Stimulated activated naive CD8-positive, alpha-beta T cell treated with anti-CD3 and anti-CD28 coated beads, Interleukin-15, amount 100 ng/mL, for 72 hours (primary cell): ENCODE data around the gene DHPS.
"Not testable (repeated sequence)": the region's sequence is repeated elsewhere in the genome, so short reads cannot be mapped to it uniquely, and the experiment has no call there.

Experiments
- ATAC-seq: fragments of 150-1000 bp; cut with Tn5 transposase; 2 replicates; pipeline ENCODE4 v1.10.0; 2021; ENCODE audit warnings: mild to moderate bottlenecking, moderate library complexity
- DNase-seq, 2 donors: peaks; one replicate each; pipeline ENCODE4 v3.0.0; 2021 to 2022
- H3K27ac Mint-ChIP-seq, 2 donors: one replicate each; pipeline ENCODE4 v1.8.0; 2022; ENCODE audit warnings: mild to moderate bottlenecking in 2 of 2, mixed read lengths in 2 of 2, moderate library complexity in 2 of 2
- H3K27me3 Mint-ChIP-seq: one replicate; pipeline ENCODE4 v1.8.0; 2022; ENCODE audit warnings: mixed read lengths
- H3K4me1 Mint-ChIP-seq: one replicate; pipeline ENCODE4 v1.8.0; 2022; ENCODE audit warnings: mild to moderate bottlenecking, mixed read lengths
- H3K4me3 Mint-ChIP-seq, 2 donors: one replicate each; pipeline ENCODE4 v1.8.0; 2022; ENCODE audit warnings: mild to moderate bottlenecking in 2 of 2, mixed read lengths in 2 of 2, moderate library complexity in 1 of 2
- H3K9me3 Mint-ChIP-seq, 2 donors: one replicate each; pipeline ENCODE4 v1.8.0; 2022; ENCODE audit warnings: mixed read lengths in 2 of 2

Gene DHPS

DNA sequence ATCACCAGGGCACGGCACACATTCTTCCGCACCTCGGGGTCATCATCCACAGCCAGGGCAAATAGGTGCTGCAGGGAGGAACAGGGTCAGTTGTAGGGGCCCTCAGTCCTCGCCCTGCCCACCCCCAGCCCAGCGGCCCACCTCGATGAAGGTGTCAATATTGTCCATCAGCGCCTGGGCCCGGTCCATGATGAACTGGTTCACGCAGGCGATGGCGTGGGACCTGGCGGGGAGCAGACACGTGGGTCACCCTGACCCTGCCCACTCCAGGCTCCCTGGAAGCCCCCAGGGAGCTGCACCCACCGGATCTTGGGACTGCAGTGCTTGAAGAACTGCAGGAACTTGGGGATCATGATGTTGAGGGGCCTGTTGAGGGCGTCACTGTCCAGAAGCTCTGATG, 33.4 kb upstream of the DHPS start:
- Mint-ChIP-seq H3K9me3 (no peaks in the 10 kb centered on the region), H3K4me1 (peaks cover 19% of the 10 kb centered on the region), H3K27ac (no peak overlapping the region), H3K27me3 (no peaks in the 10 kb centered on the region), H3K4me3 (no peak overlapping the region)
- no peak for ATAC-seq
- DNase-seq, result no peak

DNA sequence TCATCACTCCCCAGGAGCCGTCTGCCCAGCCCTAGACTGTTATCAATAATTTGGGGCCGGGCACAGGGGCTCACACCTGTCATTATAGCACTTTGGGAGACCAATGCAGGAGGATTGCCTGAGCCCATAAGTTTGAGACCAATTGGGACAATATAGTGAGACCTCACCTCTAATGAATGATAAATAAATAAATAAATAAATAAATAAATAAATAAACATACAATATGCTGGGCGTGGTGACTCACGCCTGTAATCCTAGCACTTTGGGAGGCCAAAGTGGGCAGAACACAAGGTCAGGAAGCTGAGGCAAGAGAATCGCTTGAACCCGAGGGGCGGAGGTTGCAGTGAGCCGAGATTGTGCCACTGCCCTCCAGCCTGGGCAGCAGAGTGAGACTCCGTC, 31.6 kb upstream of the DHPS start:
- not testable (repeated sequence) for DNase-seq, ATAC-seq, H3K9me3 Mint-ChIP-seq, H3K4me3 Mint-ChIP-seq, H3K27me3 Mint-ChIP-seq, H3K4me1 Mint-ChIP-seq, H3K27ac Mint-ChIP-seq

DNA sequence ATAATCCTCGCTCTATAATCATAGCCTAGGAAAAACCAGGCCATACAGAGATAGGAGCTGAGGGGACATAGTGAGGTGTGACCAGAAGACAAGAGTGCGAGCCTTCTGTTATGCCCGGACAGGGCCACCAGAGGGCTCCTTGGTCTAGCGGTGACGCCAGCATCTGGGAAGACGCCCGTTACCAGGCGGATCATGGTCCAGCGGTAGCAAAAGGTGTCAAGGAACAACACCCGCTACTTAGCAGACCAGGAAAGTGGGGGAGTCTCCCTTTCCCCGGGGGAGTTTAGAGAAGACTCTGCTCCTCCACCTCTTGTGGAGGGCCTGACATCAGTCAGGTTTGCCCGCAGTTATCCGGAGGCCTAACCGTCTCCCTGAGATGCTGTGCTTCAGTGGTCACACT, 30.4 kb upstream of the DHPS start:
- H3K9me3 Mint-ChIP-seq, DNase-seq, H3K27me3 Mint-ChIP-seq, ATAC-seq, H3K4me3 Mint-ChIP-seq, H3K27ac Mint-ChIP-seq, H3K4me1 Mint-ChIP-seq: not testable (repeated sequence)

DNA sequence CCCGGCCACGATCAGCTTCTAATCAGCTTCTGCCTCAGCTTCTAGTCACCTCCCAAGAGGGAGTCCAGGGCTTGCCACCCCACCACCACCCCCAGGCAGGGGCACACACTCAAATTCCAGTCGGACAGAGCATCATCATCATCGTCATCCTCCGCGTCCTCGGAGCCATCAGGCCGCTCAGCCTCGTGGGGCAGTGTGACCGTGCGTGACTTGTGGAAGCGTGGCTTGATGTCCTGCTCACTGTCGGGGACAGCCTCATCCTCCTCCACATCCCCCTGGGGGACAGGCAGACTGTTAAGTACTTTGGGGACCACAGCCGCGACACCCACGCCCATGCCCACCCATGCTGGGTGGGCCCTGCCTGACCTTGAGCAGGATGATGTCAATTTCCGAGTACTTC, 29.5 kb upstream of the DHPS start:
- Mint-ChIP-seq H3K4me1 (no peaks in the 10 kb centered on the region), H3K4me3 (no peak overlapping the region), H3K27ac (peak overlapping the region in 1 of 2 donors; percentile 48), H3K9me3 (no peaks in the 10 kb centered on the region), H3K27me3 (no peaks in the 10 kb centered on the region)
- no peak for ATAC-seq
- no peak for DNase-seq

DNA sequence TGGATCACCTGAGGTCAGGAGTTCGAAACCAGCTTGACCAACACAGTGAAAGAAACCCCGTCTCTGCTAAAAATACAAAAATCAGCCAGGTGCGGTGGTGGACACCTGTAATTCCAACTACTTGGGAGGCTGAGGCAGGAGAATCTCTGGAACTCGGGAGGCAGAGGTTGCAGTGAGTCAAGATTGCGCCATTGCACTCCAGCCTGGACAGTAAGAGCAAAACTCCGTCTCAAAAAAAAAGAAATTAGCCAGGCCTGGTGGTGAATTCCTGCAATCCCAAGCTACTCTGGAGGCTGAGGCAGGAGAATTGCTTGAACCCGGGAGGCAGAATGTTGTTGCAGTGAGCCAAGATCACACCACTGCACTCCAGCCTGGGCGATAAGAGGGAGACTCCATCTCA, 27.0 kb upstream of the DHPS start:
- ATAC-seq (no peak), DNase-seq (no peak)
- Mint-ChIP-seq H3K4me1 (no peaks in the 10 kb centered on the region), H3K9me3 (no peaks in the 10 kb centered on the region), H3K27ac (peak overlapping the region in 1 of 2 donors; percentile 12), H3K4me3 (no peak overlapping the region), H3K27me3 (no peaks in the 10 kb centered on the region)

GRCh38 chr19:12706332-12706718, 24.6 kb upstream of the DHPS start:
- no peak overlapping the region for H3K27ac Mint-ChIP-seq
- no peak for ATAC-seq
- H3K9me3 Mint-ChIP-seq, result no peaks in the 10 kb centered on the region
- no peak for DNase-seq
- no peak overlapping the region for H3K4me3 Mint-ChIP-seq
- H3K4me1 Mint-ChIP-seq, result peaks cover 7% of the 10 kb centered on the region
- H3K27me3 Mint-ChIP-seq, result no peaks in the 10 kb centered on the region

- Mint-ChIP-seq H3K27me3 (no peaks in the 10 kb centered on the region), H3K4me1 (peaks cover 7% of the 10 kb centered on the region), H3K9me3 (no peaks in the 10 kb centered on the region), H3K27ac (no peak overlapping the region), H3K4me3 (no peak overlapping the region)
- DNase-seq (no peak), ATAC-seq (no peak)
These were observed 24.1 kb upstream of the DHPS start for GRCh38 chr19:12705654-12706331.

DNA sequence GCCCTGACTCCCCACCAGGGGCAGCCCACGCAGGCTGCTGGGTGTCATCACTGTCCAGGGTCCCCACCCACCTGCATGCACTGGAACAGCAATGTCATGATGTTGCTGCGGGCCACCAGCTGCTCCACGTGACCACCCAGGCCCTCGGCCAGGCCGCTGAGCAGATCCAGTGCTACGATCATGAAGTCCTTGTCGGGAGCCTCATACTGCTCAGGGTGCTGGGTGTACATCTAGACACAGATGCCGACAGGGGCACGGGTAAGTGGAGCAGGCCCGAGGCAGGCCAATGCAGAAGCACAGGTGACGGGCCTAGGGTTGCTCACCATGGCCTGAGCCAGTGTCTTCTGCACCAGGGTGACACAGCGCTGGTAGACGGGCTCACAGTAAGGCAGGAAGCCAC, 23.5 kb upstream of the DHPS start:
- Mint-ChIP-seq H3K9me3 (no peaks in the 10 kb centered on the region), H3K27ac (peak overlapping the region in 1 of 2 donors; percentile 19), H3K4me1 (peaks cover 7% of the 10 kb centered on the region), H3K4me3 (no peak overlapping the region), H3K27me3 (no peaks in the 10 kb centered on the region)
- ATAC-seq (no peak), DNase-seq (no peak)

DNA sequence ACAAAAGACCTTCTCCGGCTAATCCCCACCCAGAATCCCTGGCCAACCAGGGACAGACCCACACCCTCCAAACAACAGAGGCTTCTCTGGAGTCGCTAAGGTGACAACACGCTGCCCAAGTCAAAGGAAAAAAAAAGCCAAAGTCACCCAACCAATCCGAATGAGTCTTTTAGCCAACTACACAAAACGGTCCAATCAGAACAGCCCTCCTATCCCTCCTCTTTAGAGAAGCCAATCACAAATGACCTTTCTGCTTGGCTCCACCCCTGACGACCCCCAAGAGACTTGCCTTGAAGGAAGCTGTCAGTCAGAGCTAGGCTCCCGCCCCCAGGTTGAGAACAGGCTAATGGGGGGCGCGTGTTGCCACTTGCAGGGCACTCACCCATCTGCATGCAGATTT, 21.4 kb upstream of the DHPS start:
- H3K27ac Mint-ChIP-seq, result no peak overlapping the region
- DNase-seq (peak in 1 of 2 donors; percentile 31), ATAC-seq (peak; percentile 67)
- H3K27me3 Mint-ChIP-seq, result no peaks in the 10 kb centered on the region
- H3K4me3 Mint-ChIP-seq, result peak overlapping the region in 1 of 2 donors; percentile 14
- no peaks in the 10 kb centered on the region for H3K9me3 Mint-ChIP-seq
- H3K4me1 Mint-ChIP-seq, result peaks cover 10% of the 10 kb centered on the region

DNA sequence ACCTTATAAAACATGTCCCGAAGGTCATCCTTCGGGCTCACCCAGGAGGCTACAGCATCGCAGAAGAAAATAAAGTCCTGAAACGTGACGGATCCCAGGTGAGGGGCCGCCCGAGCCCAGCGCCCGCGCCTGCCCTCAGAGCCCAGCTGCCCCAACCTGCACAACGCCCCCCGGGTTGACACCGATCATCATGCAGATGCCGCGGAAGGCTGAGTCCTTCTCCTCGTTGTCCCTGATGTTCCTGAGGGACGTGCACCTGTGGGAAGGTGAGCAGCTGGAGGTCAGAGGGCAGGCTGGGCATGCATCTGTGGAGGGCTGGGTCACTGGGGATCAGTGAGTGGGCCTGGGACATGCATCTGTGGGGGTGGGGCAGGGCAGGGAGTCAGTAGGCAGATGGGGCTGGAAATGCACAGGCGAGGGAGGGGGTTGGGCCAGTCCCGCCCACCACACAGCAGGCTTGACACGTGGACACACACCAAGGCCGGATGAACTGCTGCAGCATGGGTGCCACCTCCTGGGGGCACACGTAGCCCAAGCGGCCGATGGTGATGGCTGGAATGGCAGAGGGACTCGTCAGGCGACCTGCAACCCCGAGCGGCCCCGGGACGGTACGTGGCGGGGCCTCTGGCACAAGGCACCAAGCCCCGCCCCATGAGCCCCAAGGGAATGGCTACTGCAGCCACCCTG, 20.1 kb upstream of the DHPS start:
- no peak for ATAC-seq

DNA sequence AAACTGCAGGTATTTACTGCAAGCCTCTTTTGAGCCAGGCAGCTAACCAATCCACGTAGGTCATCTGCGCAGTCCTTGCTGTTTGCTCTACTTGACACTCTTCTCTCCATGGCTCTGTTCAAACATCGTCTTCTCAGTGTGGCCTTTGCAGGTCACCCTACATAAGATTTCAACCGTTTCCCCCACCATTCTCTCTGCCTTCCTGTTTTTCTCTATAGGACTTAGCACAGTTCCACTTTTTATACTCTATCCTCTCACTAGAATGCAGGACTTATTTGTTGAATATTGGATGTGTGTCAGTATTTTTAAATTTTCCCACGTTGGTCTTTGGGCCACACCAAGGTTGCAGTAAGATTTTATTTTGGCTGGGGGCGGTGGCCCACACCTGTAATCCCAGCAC, 16.5 kb upstream of the DHPS start:
- H3K4me1 Mint-ChIP-seq, result peaks cover 19% of the 10 kb centered on the region
- H3K27me3 Mint-ChIP-seq, result no peaks in the 10 kb centered on the region
- ATAC-seq (no peak), DNase-seq (no peak)
- no peaks in the 10 kb centered on the region for H3K9me3 Mint-ChIP-seq
- H3K27ac Mint-ChIP-seq, result no peak overlapping the region
- peak overlapping the region; percentile 19 to 54 for H3K4me3 Mint-ChIP-seq

More for the DNA sequence above, 20.1 kb upstream of the DHPS start:
- H3K27me3 Mint-ChIP-seq, result no peaks in the 10 kb centered on the region
- H3K4me3 Mint-ChIP-seq, result no peak overlapping the region
- no peak for DNase-seq
- peaks cover 13% of the 10 kb centered on the region for H3K4me1 Mint-ChIP-seq
- no peak overlapping the region for H3K27ac Mint-ChIP-seq
- H3K9me3 Mint-ChIP-seq, result no peaks in the 10 kb centered on the region

- not testable (repeated sequence) for H3K27ac Mint-ChIP-seq, ATAC-seq
These were observed 15.7 kb upstream of the DHPS start for GRCh38 chr19:12697425-12697824.

DNA sequence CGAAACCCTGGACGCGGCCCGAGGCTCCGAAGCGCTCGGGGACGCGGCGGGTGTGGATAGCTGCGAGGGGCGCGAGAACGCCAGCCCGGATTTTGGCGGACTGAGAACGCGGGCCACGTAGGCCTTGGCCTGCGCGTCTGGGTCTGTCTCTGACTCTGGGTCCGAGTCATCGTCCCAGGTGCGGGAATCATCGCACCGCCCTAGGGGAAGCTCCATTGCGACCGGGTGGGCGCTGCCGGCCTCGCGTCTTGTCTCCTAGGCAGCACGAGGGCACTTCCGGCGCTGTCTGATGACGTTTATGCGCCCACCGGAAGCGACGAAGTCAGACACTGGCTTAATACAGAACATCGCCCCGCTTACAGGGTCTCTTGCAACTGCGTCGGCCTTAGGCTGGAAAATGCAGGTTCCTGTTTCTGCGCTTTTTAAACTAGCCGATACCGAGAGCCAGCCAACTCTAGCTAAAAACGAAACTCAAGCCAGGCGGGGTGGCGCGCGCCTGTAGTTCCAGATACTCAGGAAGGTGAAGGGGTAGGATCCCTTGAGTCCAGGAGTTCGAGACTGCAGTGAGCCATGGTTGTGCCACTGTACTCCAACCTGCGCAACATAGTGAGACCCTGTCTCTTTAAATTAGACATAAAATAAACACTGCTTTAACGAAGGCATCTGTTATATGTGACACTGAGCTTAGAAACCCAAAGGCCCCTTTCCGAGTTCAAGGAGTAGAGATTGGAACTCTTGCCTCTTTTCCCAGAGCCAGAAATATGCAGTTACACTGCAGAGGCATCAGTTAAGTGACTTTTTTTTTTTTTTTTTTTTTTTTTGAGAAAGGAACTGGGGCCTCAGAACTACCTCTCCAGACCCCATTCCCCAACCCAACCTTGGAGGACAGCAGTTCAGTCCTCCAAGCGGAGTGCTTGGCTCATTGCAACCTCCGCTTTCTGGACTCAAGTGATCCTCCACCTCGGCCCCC, 15.0 kb upstream of the DHPS start, which contains the start of gene FBXW9:
Gene FBXW9, minus strand, starts transcription at position 266 of the 970 bp plus-strand sequence. Its CDS starts 50 bp downstream, at position 216.
- H3K27me3 Mint-ChIP-seq, result no peaks in the 10 kb centered on the region
- H3K27ac Mint-ChIP-seq, result peak within 1 kb of the TSS; percentile 74 to 93
- DNase-seq, result peak; percentile 94 to 96
- H3K4me1 Mint-ChIP-seq, result peaks cover 15% of the 10 kb centered on the region
- peak; percentile 96 for ATAC-seq
- H3K4me3 Mint-ChIP-seq, result peak within 1 kb of the TSS; percentile 81 to 88
- no peaks in the 10 kb centered on the region for H3K9me3 Mint-ChIP-seq

More at GRCh38 chr19:12697425-12697824, 15.7 kb upstream of the DHPS start:
- Mint-ChIP-seq H3K4me3 (peak overlapping the region; percentile 81 to 88), H3K4me1 (peaks cover 15% of the 10 kb centered on the region)
- H3K27me3 Mint-ChIP-seq, DNase-seq, H3K9me3 Mint-ChIP-seq: not testable (repeated sequence)

DNA sequence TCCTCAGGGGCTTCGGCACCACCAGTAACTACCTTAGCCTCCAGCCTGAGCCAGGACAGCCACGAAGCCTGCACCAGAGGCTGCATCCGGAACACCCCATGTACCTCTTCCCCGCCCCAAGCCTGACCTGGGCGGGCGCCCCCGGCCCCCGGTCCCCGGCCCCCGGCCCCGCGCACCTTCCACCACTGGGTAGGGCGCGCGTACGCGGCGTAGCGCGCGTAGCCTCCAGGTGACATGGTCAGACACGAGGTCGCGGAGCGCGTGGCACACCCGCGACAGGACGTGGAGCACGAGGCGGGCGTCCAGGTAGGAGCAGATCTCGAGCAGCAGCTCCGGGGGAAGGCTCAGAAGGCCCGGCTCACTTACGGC, 14.3 kb upstream of the DHPS start:
- DNase-seq, result no peak
- Mint-ChIP-seq H3K27me3 (no peaks in the 10 kb centered on the region), H3K4me1 (peaks cover 15% of the 10 kb centered on the region), H3K9me3 (no peaks in the 10 kb centered on the region), H3K27ac (peak overlapping the region in 1 of 2 donors; percentile 74), H3K4me3 (peak overlapping the region; percentile 81 to 88)
- peak; percentile 42 for ATAC-seq

DNA sequence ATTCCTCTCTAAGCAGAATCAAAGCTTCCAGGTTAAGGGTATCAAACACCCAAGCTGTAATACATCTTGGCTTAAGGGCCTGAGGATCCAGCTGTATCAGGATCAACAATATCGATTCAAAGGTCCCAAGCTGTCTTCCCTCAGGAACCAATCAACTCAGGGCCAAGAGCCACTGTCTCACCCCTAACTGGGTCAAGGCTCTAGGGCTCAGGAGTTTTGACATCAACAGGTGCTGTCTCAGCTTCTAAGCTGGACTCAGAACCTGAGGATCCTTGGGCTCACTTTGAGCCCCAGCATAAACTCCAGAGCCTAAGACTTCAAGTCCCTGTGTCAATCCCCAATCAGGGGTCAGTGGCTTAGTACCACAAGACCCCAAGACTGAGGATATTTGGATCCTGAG, 13.8 kb upstream of the DHPS start:
- Mint-ChIP-seq H3K27me3 (no peaks in the 10 kb centered on the region), H3K4me1 (peaks cover 15% of the 10 kb centered on the region), H3K27ac (no peak overlapping the region), H3K4me3 (peak overlapping the region; percentile 81 to 88), H3K9me3 (no peaks in the 10 kb centered on the region)
- DNase-seq (no peak), ATAC-seq (no peak)
